Liver (tissue), 9 donors: ENCODE data around the gene CCDC120. TPM values are rescaled to one million over a fixed set of nuclear protein-coding genes. Genes with fewer than 3 reads are reported as not detected.

Experiments
- DNase-seq: peaks from one replicate; pipeline ENCODE4 v3.0.0-alpha.2; 2017; ENCODE audit warnings: low spot score
- H3K27ac ChIP-seq, 2 donors: one replicate each; pipeline ENCODE4 v1.7.0; 2013; ENCODE audit warnings: inconsistent platforms in 2 of 2, low read length in 2 of 2, control low read depth in 1 of 2, low read depth in 1 of 2, mild to moderate bottlenecking in 1 of 2
- H3K27me3 ChIP-seq, 4 donors: one replicate each; pipeline versions ENCODE4 v1.6.1 to v1.7.0; 2013; ENCODE audit warnings: low read length in 3 of 4, inconsistent platforms in 1 of 4, mild to moderate bottlenecking in 1 of 4, moderate library complexity in 1 of 4; ENCODE audit not compliant: control insufficient read depth in 4 of 4, insufficient read depth in 4 of 4
- H3K36me3 ChIP-seq, 4 donors: one replicate each; pipeline versions ENCODE4 v1.6.1 to v1.7.0; 2013; ENCODE audit warnings: low read length in 3 of 4, mild to moderate bottlenecking in 3 of 4, low read depth in 1 of 4, moderate library complexity in 1 of 4; ENCODE audit not compliant: control insufficient read depth in 4 of 4, insufficient read depth in 3 of 4
- H3K4me1 ChIP-seq, 4 donors: one replicate each; pipeline versions ENCODE4 v1.6.1 to v1.7.0; 2013; ENCODE audit warnings: low read length in 3 of 4, mild to moderate bottlenecking in 3 of 4, moderate library complexity in 1 of 4; ENCODE audit not compliant: control insufficient read depth in 4 of 4, insufficient read depth in 4 of 4
- H3K4me3 ChIP-seq, 3 donors: one replicate each; pipeline versions ENCODE4 v1.6.1 to v1.7.0; 2013; ENCODE audit warnings: low read length in 3 of 3, control low read depth in 1 of 3, low read depth in 1 of 3, mild to moderate bottlenecking in 1 of 3
- H3K9ac ChIP-seq, 2 donors: one replicate each; pipeline ENCODE4 v1.7.0; 2013; ENCODE audit warnings: low read length in 2 of 2, mild to moderate bottlenecking in 2 of 2, moderate library complexity in 2 of 2, control low read depth in 1 of 2, low read depth in 1 of 2
- H3K9me3 ChIP-seq, 4 donors: one replicate each; pipeline versions ENCODE4 v1.6.1 to v1.7.0; 2013; ENCODE audit warnings: low read length in 3 of 4; ENCODE audit not compliant: control insufficient read depth in 4 of 4
- EGR1 ChIP-seq, 2 donors: IDR thresholded peaks; 2 replicates each; pipeline ENCODE4 v1.6.1; 2016 to 2018; ENCODE audit warnings: antibody characterized with exemption in 2 of 2, low read depth in 2 of 2
- FOXA2 ChIP-seq: IDR thresholded peaks from 2 replicates; pipeline ENCODE4 v1.6.1; 2016; ENCODE audit warnings: antibody characterized with exemption
- HNF4A ChIP-seq, 2 donors: conservative IDR thresholded peaks; 2 replicates each; pipeline ENCODE4 v1.6.1; 2016; ENCODE audit warnings: antibody characterized with exemption in 2 of 2, mild to moderate bottlenecking in 2 of 2
- HNF4G ChIP-seq: IDR thresholded peaks from 2 replicates; pipeline ENCODE4 v1.6.1; 2016; ENCODE audit warnings: antibody characterized with exemption
- RAD21 ChIP-seq, 2 donors: IDR thresholded peaks; 2 replicates each; pipeline ENCODE4 v1.6.1; 2016; ENCODE audit warnings: antibody characterized with exemption in 2 of 2, mild to moderate bottlenecking in 2 of 2
- RXRA ChIP-seq, 2 donors: IDR thresholded peaks; 2 replicates each; pipeline ENCODE4 v1.6.1; 2017 to 2018; ENCODE audit warnings: antibody characterized with exemption in 2 of 2, mild to moderate bottlenecking in 1 of 2
- SP1 ChIP-seq: IDR thresholded peaks from 2 replicates; pipeline ENCODE4 v1.6.1; 2018; ENCODE audit warnings: antibody characterized with exemption, mild to moderate bottlenecking
- TAF1 ChIP-seq: conservative IDR thresholded peaks from 2 replicates; pipeline ENCODE4 v1.6.1; 2016; ENCODE audit warnings: antibody characterized with exemption, mild to moderate bottlenecking
- WGBS: extraction: QIAGEN DNeasy Blood & Tissue Kit; methylation state at CpG from one replicate; pipeline ENCODE4 v1.1.7; 2013; 5-methylcytosine and 5-hydroxymethylcytosine counted together
- polyA plus RNA-seq, 2 donors: library from polyadenylated mRNA; stranded (reverse) in 1 of 2; unstranded in 1 of 2; fragments of 200-250 nt in 1 of 2; fragments of >200 nt in 1 of 2; fragmentation: Nextera tagmentation in 1 of 2; extraction: Ambion mirVana in 1 of 2; gene quantifications; one replicate each; pipeline versions ENCODE4 v1.2.1 to v1.2.3, GENCODE V29; 2013 to 2015
- total RNA-seq, 2 donors: library from RNA; depleted of rRNA; stranded (reverse); fragments of >200 nt; gene quantifications; one replicate each; pipeline ENCODE4 v1.2.3, GENCODE V29; 2014
- TF ChIP-seq, protein P1 (sequence below): IDR thresholded peaks from 2 replicates; pipeline ENCODE4 v1.6.1; 2016; ENCODE audit warnings: antibody characterized with exemption, mild to moderate bottlenecking
- TF ChIP-seq, protein P2 (sequence below): fragments of 150-350 bp; IDR thresholded peaks from 2 replicates; pipeline ENCODE4 v1.5.1; 2017; ENCODE audit warnings: improper control_type of control experiment, low read depth, low read length; ENCODE audit not compliant: missing input control
- TF ChIP-seq, protein P3 (sequence below): IDR thresholded peaks from 2 replicates; pipeline ENCODE4 v1.6.1; 2016; ENCODE audit warnings: antibody characterized with exemption
- TF ChIP-seq, protein P4 (sequence below): IDR thresholded peaks from 2 replicates; pipeline ENCODE4 v1.6.1; 2016; ENCODE audit warnings: antibody characterized with exemption
- donor health status: healthy.
- donor health status: healthy.
- donor health status: healthy.
- donor health status: healthy.
- donor health status: healthy.

CCDC120 gene
- total and polyA plus RNA-seq, 4 donors: 1.0 to 3.4 (median 1.6) TPM

DNA sequence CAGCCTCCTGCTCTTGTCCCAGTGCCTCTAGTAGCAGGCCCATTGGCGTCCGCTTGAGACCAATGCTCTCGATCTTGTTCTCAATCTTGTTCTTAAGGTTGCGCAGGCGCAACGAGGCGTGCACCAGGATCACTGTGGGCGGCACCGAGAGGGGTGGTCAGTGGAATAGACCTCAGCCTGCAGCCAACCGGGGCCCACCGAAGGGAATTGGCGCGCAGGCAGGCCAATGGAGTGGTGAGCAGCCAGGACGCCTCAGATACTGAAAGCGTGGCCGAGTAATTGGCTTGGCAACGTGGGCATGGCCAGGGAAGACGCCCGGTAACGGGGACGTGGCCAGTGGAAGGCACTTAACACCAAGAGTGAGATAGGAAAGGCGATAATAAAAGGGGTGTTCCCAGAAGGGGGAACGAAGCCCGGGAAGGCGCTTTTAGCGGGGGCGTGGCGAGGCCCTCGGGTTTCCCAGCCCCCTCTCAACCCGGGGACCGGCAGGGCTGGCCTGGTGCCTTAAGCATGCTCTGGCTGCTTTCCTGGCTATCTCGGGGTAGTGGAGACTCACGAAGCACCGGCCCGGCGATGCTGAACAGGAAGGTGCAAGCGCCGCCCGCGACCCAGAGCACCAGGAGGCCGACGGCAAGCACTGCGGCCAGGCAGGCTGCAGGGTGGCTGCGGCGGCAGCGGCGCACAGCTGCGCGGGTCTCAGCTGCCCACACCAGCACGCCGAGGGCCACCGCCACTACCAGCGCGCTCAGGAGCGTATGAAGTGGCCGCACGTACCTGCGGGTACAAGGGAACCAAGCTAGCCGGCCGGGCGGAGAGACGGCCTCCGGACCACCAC is 13.3 kb downstream of the CCDC120 start:
- peak overlapping the region in 2 of 3 donors; percentile 8 to 20 for H3K4me3 ChIP-seq
- H3K4me1 ChIP-seq: peaks cover 3 to 17% (median 8%) of the 10 kb centered on the region in 4 donors
- no peak overlapping the region for H3K9ac ChIP-seq
- no peak for TF ChIP-seq SP1
- TF ChIP-seq, protein P1, sequence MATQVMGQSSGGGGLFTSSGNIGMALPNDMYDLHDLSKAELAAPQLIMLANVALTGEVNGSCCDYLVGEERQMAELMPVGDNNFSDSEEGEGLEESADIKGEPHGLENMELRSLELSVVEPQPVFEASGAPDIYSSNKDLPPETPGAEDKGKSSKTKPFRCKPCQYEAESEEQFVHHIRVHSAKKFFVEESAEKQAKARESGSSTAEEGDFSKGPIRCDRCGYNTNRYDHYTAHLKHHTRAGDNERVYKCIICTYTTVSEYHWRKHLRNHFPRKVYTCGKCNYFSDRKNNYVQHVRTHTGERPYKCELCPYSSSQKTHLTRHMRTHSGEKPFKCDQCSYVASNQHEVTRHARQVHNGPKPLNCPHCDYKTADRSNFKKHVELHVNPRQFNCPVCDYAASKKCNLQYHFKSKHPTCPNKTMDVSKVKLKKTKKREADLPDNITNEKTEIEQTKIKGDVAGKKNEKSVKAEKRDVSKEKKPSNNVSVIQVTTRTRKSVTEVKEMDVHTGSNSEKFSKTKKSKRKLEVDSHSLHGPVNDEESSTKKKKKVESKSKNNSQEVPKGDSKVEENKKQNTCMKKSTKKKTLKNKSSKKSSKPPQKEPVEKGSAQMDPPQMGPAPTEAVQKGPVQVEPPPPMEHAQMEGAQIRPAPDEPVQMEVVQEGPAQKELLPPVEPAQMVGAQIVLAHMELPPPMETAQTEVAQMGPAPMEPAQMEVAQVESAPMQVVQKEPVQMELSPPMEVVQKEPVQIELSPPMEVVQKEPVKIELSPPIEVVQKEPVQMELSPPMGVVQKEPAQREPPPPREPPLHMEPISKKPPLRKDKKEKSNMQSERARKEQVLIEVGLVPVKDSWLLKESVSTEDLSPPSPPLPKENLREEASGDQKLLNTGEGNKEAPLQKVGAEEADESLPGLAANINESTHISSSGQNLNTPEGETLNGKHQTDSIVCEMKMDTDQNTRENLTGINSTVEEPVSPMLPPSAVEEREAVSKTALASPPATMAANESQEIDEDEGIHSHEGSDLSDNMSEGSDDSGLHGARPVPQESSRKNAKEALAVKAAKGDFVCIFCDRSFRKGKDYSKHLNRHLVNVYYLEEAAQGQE: no peak
- no peak for TF ChIP-seq HNF4G
- TF ChIP-seq RXRA (IDR thresholded peaks at IDR 0.05): no peak
- TF ChIP-seq, protein P2, sequence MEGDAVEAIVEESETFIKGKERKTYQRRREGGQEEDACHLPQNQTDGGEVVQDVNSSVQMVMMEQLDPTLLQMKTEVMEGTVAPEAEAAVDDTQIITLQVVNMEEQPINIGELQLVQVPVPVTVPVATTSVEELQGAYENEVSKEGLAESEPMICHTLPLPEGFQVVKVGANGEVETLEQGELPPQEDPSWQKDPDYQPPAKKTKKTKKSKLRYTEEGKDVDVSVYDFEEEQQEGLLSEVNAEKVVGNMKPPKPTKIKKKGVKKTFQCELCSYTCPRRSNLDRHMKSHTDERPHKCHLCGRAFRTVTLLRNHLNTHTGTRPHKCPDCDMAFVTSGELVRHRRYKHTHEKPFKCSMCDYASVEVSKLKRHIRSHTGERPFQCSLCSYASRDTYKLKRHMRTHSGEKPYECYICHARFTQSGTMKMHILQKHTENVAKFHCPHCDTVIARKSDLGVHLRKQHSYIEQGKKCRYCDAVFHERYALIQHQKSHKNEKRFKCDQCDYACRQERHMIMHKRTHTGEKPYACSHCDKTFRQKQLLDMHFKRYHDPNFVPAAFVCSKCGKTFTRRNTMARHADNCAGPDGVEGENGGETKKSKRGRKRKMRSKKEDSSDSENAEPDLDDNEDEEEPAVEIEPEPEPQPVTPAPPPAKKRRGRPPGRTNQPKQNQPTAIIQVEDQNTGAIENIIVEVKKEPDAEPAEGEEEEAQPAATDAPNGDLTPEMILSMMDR: no peak
- TF ChIP-seq TAF1: no peak
- TF ChIP-seq, protein P3, sequence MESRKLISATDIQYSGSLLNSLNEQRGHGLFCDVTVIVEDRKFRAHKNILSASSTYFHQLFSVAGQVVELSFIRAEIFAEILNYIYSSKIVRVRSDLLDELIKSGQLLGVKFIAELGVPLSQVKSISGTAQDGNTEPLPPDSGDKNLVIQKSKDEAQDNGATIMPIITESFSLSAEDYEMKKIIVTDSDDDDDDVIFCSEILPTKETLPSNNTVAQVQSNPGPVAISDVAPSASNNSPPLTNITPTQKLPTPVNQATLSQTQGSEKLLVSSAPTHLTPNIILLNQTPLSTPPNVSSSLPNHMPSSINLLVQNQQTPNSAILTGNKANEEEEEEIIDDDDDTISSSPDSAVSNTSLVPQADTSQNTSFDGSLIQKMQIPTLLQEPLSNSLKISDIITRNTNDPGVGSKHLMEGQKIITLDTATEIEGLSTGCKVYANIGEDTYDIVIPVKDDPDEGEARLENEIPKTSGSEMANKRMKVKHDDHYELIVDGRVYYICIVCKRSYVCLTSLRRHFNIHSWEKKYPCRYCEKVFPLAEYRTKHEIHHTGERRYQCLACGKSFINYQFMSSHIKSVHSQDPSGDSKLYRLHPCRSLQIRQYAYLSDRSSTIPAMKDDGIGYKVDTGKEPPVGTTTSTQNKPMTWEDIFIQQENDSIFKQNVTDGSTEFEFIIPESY: no peak
- no peak for TF ChIP-seq FOXA2
- no peaks in the 10 kb centered on the region for H3K9me3 ChIP-seq
- peaks cover 3 to 13% (median 5%) of the 10 kb centered on the region in 4 donors for H3K36me3 ChIP-seq
- WGBS: 27% methylated on average over 63 of the region's 63 CpGs
- H3K27me3 ChIP-seq: no peaks in the 10 kb centered on the region
- no peak for DNase-seq
- H3K27ac ChIP-seq: no peak overlapping the region

DNA sequence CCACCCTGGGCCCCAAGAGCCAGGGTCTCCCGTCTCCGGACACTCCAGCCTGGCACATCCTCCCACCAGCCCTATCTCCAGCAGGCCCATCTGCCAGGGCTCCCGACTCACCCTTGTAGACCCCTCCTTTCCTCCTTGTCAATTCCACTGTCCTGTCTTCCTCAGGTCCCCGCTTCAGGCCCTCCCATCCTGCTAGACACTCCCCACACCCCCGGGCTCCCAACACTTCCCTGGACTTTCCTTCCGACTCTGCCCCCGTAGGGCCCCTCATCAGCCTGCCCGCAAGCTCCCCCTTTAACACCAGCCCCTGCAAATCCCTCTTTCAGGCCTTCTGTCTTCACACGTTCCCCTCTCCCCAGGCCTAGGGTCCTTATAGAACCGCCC is 13.9 kb downstream of the CCDC120 start:
- DNase-seq: no peak
- Histone ChIP-seq H3K4me3 (no peak overlapping the region), H3K9ac (no peak overlapping the region), H3K4me1 (peaks cover 3 to 17% (median 8%) of the 10 kb centered on the region in 4 donors), H3K9me3 (no peaks in the 10 kb centered on the region), H3K36me3 (peaks cover 5 to 18% (median 7%) of the 10 kb centered on the region in 4 donors), H3K27ac (no peak overlapping the region), H3K27me3 (no peaks in the 10 kb centered on the region)
- WGBS: 55% methylated on average over 10 of the region's 10 CpGs
- TF ChIP-seq, protein P4, sequence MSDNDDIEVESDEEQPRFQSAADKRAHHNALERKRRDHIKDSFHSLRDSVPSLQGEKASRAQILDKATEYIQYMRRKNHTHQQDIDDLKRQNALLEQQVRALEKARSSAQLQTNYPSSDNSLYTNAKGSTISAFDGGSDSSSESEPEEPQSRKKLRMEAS: no peak
- no peak for TF ChIP-seq HNF4G
- TF ChIP-seq, protein P2: no peak
- no peak for TF ChIP-seq RAD21 (IDR thresholded peaks at IDR 0.05)
- no peak for TF ChIP-seq HNF4A (conservative IDR thresholded peaks at IDR 0.05)
- no peak for TF ChIP-seq EGR1 (IDR thresholded peaks at IDR 0.05; ENCODE audit: low read depth in 2 of 2)
